ENCODE data around the gene PHF12.
"Not testable (repeated sequence)": the region's sequence is repeated elsewhere in the genome, so short reads cannot be mapped to it uniquely, and the experiment has no call there.

Gene PHF12

DNA sequence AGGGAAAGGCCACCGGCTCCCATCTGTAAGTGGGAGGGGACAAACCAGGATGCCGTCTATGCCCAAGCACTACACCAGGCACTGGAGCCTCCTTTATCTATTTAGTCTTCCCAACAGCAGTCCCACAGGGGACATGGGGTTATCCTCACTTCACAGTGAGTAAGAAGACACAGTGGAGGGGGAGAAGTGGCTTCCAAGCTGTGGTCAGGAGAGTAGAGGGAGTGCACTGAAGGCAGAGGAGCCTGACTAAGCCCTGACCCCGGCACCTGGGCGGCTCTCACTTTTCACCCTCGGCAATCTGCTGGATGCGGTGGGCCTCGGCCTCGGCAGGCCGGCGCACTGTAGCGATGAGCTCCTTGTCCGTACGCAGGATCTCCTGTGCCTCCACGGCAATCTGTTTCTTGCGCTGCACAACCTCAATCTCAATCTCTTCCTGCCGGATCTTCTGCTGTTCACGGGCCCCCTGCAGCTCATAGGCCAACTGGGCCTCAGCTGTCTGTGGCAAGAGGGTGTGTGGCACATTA, 69.7 kb downstream of the PHF12 start:
- no peak for DNase-seq

DNA sequence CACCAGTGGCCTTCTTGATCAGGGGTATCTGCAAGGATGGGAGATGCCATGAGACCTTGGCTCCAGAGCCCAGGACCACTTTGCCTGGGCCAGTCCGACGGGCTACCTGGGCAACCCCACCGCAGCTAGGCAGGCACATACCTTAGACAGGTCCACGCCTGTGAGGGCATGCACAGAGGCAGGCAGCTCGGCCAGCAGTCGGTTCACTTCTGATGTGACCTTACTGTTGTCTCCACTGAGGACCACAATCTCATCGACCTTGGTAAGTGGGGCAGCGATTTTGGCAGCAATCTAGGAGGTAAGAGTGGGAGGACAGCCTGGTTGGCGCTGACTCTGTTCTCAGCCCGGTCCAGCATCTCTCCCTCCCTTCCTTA, 70.8 kb downstream of the PHF12 start:
- no peak for DNase-seq

DNA sequence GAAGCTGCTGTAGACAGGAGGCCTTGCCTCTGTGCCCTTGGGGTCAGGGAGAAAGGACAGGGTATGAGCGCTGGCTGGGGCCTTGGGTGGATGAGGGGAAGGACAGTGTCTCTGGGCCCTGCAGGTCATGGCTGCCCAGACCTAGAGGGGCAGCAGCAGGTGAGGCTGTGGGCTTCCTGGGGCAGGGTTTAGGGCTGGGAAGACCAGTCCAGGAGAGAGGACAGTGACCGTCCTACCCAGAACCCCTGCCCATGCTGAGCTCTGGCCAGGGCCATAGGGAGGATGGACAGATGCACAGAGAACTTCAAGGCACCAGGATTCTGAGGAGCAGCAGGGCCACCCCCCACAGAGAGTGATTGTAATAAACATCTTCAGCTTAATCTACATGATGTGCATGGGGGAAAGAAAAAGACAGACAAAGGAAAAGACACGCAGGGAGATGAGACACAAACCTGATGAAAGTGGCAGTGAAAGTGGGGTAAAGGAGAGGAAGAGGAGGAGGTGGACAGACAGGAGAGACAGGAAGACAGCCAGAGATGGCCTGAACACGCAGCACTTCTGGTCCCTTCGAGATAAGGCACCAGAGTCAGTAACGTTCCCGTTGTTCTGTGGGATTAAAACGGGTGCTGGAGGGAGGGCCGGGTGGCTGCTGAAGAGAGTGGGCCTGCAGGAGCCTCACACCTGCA, 71.3 kb downstream of the PHF12 start:
- DNase-seq: no peak

DNA sequence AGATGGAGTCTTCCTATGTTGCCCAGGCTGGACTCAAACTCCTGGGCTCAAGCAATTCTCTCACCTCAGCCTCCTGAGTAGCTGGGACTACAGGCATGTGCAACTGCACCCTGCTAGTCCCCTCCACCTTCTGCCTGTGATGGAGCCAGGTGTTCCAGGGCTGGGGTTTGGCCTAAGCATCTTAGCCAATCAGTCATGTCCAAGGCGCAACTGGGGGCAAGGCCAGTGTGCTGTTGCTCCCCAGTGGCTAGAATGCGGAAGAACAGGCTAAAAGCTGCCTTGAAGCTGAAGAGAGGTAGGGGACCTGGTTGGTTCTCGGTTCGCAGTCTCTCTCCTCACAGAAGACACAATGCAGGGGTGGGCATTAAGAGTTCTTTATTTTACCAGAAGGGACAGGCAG, 72.3 kb downstream of the PHF12 start:
- no peak for DNase-seq

DNA sequence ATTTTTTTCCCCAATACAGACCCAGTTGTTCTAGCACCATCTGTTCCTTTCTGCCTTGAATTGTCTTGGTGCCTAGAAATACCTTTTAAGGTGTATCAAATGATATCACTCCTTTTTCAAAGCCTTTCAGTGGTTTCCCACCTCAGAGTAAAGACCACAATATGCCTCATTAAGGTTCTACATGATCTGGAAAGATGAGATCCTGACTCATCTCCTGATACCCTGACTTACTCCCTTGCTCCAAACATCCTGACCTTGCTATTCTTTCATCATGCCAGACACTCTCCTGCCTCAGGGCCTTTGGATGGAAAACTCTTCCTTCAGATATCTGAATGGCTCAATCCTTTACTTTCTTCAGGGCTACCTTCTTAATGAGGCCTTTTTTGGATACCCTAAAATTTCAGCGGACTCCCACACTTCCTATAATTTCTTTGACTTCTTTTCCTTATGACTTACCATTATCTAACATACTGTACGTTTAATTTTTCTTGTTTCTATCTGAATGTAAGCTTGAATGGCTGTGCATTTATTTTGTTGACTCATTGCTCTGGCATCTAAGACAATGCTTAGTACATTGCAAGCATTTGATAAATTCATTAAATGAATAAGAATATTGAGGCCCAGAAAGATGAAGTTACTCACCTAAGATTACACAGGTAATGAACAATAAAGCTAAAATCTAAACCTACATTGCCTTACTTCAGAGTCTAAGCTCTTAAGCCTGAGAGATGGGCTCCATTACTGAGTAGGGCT, 73.0 kb downstream of the PHF12 start:
- no peak for DNase-seq

DNA sequence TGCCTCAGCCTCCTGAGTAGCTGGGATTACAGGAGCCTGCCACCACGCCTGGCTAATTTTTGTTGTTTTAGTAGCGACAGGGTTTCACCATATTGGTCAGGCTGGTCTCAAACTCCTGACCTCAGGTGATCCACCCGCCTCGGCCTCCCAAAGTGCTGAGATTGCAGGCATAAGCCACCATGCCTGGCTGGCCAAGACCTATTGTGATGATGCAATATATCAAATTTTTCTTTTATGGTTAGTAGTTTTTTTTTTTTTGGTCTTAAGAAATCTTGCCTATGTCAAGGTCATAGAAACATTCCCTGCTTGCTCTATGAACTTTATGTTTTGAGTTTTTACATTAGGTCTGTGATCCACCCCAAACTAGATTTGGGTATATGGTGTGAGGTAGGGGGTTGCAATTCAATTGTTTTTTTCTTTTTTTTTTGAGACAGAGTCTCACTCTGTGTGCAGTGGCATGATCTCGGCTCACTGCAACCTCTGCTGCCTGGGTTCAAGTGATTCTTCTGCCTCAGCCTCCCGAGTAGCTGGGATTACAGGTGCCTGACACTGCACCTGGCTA, 74.1 kb downstream of the PHF12 start:
- DNase-seq: not testable (repeated sequence)

DNA sequence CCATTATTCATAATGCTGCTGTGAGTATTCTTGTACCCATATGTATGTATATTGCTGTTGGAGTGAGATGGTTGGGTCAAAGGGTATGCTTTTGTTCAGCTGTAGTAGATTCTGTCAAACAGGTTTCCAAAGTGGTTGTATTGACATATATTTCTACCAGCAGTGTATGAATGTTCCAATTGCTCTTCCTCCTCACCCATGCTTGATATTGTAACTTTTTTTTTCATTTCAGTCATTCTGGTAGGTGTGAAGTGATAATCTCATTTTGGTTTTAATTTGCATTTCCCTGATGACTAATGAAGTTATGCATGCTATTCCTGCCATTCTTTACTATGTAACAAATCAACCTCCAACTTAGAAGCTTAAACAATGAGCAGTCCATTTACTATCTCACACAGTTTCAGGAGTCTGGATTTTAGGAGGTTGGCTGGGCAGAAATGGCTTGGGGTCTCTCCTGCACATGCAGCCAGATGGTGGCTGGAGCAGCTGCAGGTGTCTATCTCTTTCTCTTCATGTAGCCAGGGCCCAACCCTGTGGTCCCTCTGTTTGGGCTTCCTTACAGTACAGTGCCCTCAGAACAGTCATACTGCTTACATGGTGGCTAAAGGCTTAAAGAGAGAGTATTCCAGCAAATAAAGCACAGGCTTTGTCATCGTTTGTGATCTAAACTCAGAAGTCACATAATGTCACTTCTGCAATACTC, 75.3 kb downstream of the PHF12 start:
- no peak for DNase-seq

DNA sequence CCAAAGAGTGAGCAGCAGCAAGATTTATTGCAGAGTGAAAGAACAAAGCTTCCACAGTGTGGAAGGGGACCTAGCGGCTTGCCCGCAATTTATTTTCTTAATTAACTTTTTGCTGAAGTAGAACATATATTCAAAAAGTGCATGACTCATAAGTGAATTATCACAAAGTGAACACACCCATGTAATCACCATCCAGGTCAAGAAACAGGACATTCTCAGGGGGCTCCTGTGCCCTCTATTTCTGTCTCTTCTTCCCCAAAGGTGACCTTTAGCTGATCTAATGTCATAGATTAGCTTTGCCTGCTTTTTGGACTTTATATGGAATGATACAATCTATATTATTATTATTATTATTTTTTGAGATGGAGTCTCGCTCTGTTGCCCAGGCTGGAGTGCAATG, 76.6 kb downstream of the PHF12 start:
- no peak for DNase-seq

DNA sequence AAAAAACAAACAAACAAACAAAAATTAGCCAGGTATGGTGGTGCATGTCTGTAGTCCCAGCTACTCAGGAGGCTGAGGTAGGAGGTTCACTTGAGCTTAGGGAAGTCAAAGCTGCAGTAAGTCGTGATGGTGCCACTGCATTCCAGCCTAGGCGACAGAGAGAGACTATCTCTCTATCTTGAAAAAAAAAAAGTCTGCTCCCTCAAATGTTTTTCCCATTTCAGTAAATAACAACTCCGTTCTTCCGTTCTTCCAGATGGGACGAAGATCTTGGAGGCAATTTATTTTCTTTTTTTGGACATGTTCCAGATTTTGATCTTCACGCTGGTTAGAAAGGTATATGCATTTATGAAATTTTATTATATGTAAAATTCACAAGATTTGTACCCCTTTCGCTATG, 77.5 kb downstream of the PHF12 start:
- DNase-seq: no peak

DNA sequence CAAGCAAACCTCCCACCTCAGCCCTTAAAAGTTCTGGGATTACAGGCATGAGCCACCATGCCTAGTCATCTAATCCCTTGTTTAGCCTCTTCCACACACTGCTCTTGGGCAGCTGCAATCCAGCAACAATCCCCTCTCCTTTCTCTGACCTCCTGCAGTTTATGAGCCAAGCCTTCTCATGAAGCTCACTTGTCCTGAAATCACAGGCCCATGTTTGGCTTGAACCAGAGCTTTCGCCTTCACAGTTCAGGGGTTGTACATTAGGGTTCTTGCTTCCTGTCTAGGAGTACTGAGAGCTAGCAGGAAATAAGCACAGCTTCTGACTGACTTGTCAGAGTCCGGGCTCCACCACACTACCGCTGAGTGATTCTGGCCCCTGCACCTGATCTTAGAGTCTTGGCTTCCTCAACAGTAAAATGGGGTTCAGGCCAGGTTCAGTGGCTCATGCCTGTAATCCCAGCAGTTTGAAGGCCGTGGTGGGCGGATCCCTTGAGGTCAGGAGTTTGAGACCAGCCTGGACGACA, 80.2 kb downstream of the PHF12 start:
- DNase-seq: no peak

DNA sequence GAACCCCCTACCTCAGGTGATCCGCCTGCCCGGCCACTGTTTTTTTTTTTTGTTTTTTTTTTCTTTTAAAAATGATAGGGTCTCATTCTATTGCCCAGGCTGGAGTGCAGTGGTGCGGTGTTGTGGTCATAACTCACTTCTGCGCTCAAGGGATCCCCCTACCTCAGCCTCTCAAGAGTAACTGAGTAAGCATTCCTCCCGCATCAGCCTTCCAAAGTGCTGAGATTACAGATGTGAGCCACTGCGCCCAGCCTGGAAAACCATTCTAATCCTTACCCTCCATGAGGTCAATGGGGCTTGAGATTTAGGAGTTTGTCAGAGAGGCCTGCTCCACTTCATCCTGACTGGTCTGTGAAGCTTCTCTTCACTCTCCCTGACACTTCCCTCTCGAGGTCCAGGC, 84.0 kb downstream of the PHF12 start:
- no peak for DNase-seq

DNA sequence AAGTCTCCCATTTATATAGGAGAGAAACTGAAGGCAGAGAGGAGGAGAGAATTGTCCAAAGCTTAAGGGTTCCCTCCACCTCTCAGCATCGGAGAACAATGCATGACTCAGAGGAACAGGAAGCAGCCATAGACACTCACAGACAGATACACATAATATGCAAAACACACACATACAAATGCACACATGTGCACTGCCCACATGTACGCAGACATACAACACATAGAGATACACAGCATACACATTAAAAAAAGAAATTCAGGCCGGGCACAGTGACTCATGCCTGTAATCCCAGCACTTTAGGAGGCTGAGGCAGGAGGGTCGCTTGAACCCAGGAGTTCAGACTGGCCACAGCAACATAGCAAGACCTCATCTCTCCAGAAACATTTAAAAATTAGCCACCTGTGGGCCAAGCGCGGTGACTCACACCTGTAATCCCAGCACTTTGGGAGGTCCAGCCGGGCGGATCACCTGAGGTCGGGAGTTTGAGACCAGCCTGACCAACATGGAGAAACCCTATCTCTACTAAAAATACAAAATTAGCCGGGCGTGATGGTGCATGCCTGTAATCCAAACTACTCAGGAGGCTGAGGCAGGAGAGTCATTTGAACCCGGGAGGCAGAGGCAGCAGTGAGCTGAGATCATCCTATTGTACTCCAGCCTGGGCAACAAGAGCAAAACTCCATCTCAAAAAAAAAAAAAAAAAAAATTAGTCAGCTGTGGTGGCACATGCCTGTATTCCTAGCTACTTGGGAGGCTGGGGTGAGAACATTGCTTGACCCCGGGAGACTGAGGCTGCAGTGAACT, 85.2 kb downstream of the PHF12 start:
- no peak for DNase-seq

DNA sequence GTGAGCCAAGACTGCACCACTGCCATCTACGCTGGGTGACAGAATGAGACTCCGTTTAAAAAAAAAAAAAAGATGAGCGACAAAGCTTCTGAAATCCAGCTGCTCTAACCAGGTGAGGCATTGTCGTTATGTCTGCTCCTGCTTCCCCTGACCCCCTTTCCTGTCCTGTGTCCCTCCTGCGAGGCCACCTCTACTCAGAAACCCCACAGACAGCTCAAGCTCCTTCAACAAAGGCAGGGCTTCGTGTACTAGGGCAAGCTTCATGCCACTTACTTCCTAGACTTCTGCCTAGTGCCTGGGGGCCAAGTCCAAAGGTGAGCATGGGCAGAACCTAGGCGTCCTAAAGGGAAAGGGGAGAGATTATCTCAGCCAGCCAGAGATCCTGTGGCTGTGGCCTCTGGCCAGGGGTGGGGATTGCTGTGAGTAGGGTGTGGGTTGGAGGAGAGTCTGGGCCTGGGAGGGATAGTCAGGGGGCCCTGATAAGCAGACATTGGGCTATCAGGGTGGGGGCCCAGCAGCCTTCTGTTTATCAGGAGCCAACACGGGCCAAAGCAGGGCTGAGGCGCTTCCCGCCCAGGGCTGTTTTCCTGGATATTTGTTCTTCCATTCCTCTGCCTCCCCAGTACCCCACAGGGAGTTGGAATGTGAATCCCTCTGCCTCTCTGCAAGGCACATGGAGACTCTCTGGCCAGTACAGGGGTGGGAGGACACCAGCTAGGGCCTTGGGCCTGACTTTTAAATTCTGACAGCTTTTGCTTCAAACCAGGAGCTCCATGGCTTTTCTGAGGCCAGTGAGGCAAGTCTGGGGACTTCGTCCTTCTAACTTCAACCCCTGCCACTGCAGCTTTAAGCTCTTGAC, 86.1 kb downstream of the PHF12 start:
- DNase-seq: no peak

DNA sequence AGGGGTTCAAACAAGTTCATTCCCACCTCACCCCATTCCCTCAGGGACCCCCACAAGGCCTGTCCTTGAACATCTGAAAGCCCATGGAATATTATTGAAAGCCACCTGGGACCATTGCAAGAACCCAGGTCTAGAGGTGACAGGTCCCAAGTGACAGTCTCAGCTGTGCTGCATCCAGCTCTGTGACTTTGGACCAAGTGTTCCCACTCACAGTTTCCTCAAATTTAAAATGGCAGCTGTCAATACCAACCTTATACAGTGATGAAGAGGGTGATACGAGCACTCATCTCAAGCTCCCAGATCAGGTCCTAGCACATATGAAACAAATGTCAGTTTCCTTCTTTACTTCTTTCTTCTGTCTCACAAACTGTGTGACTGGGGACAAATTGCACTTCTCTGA, 87.4 kb downstream of the PHF12 start:
- DNase-seq: no peak

DNA sequence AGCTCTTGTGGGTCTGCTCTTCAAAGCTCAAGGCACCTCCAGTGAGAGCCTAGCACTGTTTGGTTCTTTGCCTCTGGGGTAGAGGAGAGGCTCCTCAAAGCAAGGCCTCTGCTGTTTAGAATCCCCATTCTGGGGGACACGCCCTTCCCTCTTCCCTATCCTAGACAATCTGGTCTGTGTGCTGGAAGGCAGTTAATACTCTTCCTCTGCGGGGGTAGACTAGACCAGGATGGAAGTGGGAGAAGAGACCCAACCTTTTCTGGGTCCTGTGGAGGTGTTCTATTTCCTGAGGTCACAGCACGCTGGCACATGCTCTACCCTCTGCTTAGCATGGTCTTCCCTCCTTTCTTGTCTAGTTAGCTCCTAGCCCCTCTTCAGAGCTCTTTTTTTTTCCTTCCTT, 88.8 kb downstream of the PHF12 start:
- DNase-seq: no peak

DNA sequence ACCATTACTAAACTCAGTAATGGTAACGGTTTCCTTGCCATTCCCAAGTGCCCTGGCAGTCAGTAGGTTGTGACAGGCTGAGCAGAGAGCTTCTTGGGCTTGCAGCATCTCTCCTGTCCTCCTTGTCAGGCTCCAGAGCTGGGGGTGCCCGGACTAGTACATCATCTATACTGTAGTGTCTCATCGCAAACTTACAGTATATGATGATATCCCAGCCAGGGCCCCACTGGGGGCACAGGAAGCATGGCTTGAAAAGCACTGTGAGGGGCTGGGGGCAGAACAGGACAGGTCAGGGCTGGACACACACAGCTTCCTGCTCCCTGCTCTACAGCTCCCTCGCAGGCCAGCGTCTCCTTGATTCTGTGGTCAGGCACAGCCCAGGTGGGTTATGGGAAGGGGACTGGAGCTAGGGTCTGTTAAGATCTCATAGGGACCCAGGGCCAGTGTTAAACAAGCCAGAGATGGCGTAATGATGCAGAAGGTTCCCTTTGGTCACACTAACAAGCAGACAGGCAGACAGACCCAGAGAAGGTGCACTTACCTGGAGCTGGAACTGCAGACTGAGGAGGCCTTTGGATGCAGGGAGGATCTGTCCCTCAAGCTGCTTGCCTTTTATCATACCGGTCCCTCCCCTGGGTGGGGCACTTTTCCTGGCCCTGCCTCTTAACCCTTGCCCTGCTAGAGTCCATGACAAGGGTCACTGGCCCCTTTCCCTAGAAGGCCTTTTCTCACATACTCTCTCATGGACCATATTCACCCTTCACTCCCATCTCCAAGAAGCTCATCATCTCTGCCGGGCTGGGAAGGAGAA, 89.7 kb downstream of the PHF12 start:
- no peak for DNase-seq

DNA sequence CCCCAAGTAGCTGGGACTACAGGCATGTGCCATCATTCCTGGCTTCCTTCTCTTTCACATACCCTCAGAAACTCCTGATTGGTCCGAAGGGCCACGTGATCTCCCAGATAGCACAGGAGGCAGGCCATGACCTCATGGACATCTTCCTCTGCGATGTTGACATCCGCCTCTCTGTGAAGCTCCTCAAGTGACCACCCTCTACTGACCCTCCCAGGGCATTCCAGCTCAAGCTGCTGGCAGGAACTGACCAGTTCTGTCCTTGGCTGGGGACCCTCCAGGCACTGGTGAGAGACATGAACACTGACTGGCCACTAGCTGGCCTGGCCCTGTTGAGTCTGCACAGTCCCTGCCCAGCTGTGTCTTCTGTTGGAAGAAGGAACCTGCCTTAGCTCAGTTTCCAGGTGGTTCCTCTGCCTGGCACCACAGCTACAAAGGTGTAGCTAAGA, 90.9 kb downstream of the PHF12 start:
- DNase-seq: no peak

DNA sequence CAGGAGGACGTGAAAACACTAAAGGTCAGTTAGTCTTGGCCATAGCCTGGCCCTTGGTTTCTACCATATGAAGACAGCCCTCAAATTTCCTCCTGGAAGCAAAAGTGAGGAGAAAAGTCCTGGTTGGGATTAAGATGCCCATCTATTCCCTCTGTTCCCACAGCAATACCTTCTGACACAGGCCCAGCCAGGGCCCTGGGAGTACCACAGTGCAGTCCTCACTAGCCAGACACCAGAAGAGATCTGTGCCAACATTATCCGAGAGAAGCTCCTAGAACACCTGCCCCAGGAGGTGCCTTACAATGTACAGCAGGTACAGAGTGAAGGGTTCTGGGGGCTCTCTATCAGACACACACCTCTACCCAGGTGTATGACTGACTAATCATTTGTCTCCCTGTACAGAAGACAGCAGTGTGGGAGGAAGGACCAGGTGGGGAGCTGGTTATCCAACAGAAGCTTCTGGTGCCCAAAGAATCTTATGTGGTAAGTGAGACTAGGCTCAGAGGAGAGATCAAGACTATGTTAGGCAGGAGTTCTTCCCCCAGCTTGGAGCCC, 92.4 kb downstream of the PHF12 start:
- DNase-seq: no peak

DNA sequence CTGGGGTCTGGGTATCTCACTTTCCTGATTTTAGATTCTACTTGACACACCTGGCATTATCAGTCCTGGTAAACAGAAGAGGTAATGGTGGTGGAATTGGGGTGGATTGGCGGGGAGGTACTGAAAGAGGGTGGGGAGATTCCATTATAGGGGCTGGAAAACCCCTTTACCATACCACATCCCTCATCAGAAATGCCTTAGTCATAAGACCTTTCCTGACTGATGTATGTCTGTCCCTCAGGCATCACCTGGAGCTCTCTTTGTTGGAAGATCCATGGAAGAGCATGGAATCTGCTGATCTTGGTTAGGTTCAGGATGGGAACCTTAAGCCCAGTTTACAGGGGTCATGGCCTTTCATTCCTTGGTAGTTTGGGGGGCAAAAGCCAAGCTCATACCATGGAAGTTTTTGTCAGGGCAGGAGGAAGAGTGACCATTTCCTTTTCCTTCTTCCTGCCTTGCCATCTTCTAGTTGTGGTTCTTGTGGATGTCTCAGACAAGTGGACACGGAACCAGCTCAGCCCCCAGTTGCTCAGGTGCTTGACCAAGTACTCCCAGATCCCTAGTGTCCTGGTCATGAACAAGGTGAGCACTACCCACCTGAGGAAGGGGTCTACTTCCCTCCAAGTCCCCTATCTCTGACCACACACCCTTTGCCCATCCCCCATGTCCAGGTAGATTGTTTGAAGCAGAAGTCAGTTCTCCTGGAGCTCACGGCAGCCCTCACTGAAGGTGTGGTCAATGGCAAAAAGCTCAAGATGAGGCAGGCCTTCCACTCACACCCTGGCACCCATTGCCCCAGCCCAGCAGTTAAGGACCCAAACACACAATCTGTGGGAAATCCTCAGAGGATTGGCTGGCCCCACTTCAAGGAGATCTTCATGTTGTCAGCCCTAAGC, 93.2 kb downstream of the PHF12 start:
- no peak for DNase-seq

All from left hindlimb (tissue), 1 donor.